K562 (cell line): ENCODE results near the gene GALP. TPM values are rescaled to one million over a fixed set of nuclear protein-coding genes. Genes with fewer than 3 reads are reported as not detected.

Experiments
- HDAC3 ChIP-seq: fragments of 450-650 bp; IDR thresholded peaks from 2 replicates; pipeline ENCODE4 v1.6.1; 2018; ENCODE audit warnings: borderline replicate concordance, mild to moderate bottlenecking, moderate library complexity; ENCODE audit not compliant: partially characterized antibody
- HMG20B ChIP-seq: fragments of 250-450 bp; sonication (Bioruptor Pico); IDR thresholded peaks from 2 replicates; pipeline ENCODE4 v1.5.0; 2021; ENCODE audit warnings: mild to moderate bottlenecking
- KDM1A ChIP-seq, 2 experiments: fragments of 450-650 bp; IDR thresholded peaks; 2 replicates each; pipeline ENCODE4 v1.6.1; 2016; ENCODE audit warnings: mild to moderate bottlenecking in 2 of 2
- LARP7 ChIP-seq: fragments of 450-650 bp; IDR thresholded peaks from 2 replicates; pipeline ENCODE4 v1.6.1; 2016
- NFIC ChIP-seq: fragments of 450-650 bp; IDR thresholded peaks from 2 replicates; pipeline ENCODE4 v1.6.1; 2017; ENCODE audit warnings: mild to moderate bottlenecking, inconsistent platforms
- POLR3G ChIP-seq: IDR thresholded peaks from 2 replicates; pipeline ENCODE4 v1.6.1; 2011; ENCODE audit not compliant: insufficient read length, insufficient replicate concordance; ENCODE audit errors: extremely low read depth
- RERE ChIP-seq: sonication (generic); formaldehyde crosslinking; IDR thresholded peaks from 2 replicates; pipeline ENCODE4 v1.8.0; 2023; ENCODE audit warnings: missing genetic modification reagents, mild to moderate bottlenecking, borderline replicate concordance
- ZBTB9 ChIP-seq: fragments of 450-650 bp; formaldehyde crosslinking; IDR thresholded peaks from 2 replicates; pipeline ENCODE4 v1.4.0; 2020; ENCODE audit warnings: mild to moderate bottlenecking, moderate library complexity
- ZNF282 ChIP-seq: sonication (generic); formaldehyde crosslinking; IDR thresholded peaks from 2 replicates; pipeline ENCODE4 v1.8.1; 2023; ENCODE audit warnings: missing genetic modification reagents
- ZNF398 ChIP-seq: fragments of 250-450 bp; sonication (Bioruptor Pico); IDR thresholded peaks from 2 replicates; pipeline ENCODE4 v1.8.0; 2021; ENCODE audit warnings: moderate library complexity, mild to moderate bottlenecking, inconsistent platforms
- ZNF551 ChIP-seq: fragments of 250-450 bp; sonication (Bioruptor Pico); IDR thresholded peaks from 2 replicates; pipeline ENCODE4 v1.5.0; 2021; ENCODE audit warnings: mild to moderate bottlenecking, moderate library complexity
- polyA plus RNA-seq, 8 experiments: library from polyadenylated mRNA; depleted of rRNA in 4 of 8; stranded (reverse) in 5 of 8; unstranded in 3 of 8; fragments of >200 nt; fragmentation: Nextera tagmentation in 2 of 8; fragmentation: Illumina TruSeq in 1 of 8; extraction: Ambion mirVana in 2 of 8; extraction: Trizol in 1 of 8; gene quantifications; 2 replicates each; pipeline versions ENCODE4 v1.2.1 to v1.2.3, GENCODE V29; 2011 to 2014; ENCODE audit warnings: inconsistent platforms in 1 of 8, missing spikeins in 1 of 8
- total RNA-seq, 7 experiments: library from RNA; depleted of rRNA in 6 of 7; stranded (reverse); fragments of >200 nt in 6 of 7; fragmentation: Illumina TruSeq in 2 of 7; extraction: Trizol in 2 of 7; gene quantifications; 2 replicates each; pipeline versions ENCODE4 v1.2.1 to v1.2.3, GENCODE V29; 2011 to 2021; ENCODE audit warnings: low replicate concordance in 1 of 7
- TF ChIP-seq, protein P1 (sequence below): fragments of 450-650 bp; IDR thresholded peaks from 2 replicates; pipeline ENCODE4 v1.6.1; 2018; ENCODE audit not compliant: partially characterized antibody
- TF ChIP-seq, protein P2 (sequence below): sonication (generic); formaldehyde crosslinking; IDR thresholded peaks from 2 replicates; pipeline ENCODE4 v1.8.0; 2022; ENCODE audit warnings: missing genetic modification reagents, mild to moderate bottlenecking, borderline replicate concordance

GALP gene
- total and polyA plus RNA-seq, 9 of the 15 experiments (the other 6 are each of a cell fraction or from before 2014, with no cell fraction given): not detected

DNA sequence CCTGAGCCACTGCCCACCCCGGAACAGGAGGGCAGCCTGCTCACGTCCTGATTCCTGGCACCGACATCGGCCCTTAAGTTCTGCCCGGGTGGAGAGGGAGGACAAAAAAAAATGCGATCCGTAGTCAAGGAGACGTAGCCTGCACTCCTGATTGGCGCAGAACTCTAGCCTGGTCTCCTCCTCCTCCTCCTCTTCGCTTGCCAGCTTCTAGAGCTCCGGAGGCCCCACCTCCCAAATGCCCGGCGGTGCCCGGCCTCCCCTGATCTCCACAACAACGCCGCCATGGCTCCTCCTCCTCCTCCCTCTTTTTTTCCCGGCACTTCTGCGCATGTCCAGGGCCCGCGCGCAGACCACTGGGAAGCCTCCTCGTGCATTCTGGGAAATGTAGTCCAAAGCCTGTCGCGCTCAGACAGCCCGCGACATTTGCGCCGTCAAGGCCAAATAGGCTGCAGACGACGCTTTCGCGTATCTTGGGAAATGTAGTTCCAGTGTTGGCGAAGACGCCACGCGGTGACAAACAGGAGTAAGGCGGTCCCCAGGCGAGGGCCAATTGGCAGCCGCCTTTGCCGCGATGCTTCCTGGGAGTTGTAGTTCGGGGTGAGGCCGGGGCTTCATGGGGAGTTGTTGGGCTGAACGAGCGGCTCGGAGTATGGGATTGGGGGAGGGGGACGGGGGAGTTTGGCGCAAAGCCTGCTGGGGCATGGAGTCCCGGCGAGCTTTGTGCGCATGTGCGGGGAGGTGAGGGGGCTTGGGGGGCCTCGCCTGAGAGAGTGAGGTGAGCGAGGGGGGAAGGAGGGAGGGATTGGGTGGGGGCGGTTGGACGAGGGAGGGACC is 35.0 kb upstream of the GALP start, which contains the start of gene ZNF444 (continued):
- TF ChIP-seq ZNF282 (CRISPR knock-in tag): no peak
- TF ChIP-seq KDM1A (IDR thresholded peaks at IDR 0.05): peak in 1 of 2 experiments; percentile 43; a peak in 1 of 4 replicates
- TF ChIP-seq ZBTB9 (CRISPR knock-in tag): 0 out of 2 replicates have a peak, but pooled peaks have one; percentile 86
- TF ChIP-seq, protein P1, sequence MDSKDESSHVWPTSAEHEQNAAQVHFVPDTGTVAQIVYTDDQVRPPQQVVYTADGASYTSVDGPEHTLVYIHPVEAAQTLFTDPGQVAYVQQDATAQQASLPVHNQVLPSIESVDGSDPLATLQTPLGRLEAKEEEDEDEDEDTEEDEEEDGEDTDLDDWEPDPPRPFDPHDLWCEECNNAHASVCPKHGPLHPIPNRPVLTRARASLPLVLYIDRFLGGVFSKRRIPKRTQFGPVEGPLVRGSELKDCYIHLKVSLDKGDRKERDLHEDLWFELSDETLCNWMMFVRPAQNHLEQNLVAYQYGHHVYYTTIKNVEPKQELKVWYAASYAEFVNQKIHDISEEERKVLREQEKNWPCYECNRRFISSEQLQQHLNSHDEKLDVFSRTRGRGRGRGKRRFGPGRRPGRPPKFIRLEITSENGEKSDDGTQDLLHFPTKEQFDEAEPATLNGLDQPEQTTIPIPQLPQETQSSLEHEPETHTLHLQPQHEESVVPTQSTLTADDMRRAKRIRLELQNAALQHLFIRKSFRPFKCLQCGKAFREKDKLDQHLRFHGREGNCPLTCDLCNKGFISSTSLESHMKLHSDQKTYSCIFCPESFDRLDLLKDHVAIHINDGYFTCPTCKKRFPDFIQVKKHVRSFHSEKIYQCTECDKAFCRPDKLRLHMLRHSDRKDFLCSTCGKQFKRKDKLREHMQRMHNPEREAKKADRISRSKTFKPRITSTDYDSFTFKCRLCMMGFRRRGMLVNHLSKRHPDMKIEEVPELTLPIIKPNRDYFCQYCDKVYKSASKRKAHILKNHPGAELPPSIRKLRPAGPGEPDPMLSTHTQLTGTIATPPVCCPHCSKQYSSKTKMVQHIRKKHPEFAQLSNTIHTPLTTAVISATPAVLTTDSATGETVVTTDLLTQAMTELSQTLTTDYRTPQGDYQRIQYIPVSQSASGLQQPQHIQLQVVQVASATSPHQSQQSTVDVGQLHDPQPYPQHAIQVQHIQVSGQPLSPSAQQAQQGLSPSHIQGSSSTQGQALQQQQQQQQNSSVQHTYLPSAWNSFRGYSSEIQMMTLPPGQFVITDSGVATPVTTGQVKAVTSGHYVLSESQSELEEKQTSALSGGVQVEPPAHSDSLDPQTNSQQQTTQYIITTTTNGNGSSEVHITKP: peak; percentile 32
- TF ChIP-seq POLR3G: no peak
- TF ChIP-seq HDAC3: no peak
- no peak for TF ChIP-seq ZNF551 (CRISPR knock-in tag)
- no peak for TF ChIP-seq ZNF398 (CRISPR knock-in tag)
- TF ChIP-seq LARP7: no peak
- no peak for TF ChIP-seq RERE (CRISPR knock-in tag)
- TF ChIP-seq, protein P2, sequence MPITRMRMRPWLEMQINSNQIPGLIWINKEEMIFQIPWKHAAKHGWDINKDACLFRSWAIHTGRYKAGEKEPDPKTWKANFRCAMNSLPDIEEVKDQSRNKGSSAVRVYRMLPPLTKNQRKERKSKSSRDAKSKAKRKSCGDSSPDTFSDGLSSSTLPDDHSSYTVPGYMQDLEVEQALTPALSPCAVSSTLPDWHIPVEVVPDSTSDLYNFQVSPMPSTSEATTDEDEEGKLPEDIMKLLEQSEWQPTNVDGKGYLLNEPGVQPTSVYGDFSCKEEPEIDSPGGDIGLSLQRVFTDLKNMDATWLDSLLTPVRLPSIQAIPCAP (CRISPR knock-in tag): no peak
- no peak; the same call in 1 of the 2 replicates for TF ChIP-seq NFIC
- no peak for TF ChIP-seq HMG20B (CRISPR knock-in tag)
